Effector memory CD8-positive, alpha-beta T cell (primary cell): Measurements from ENCODE around the gene DUOX1.
A peak's percentile ranks its signal among the peaks of the same experiment; 100 is the strongest.
"Not testable (repeated sequence)": the region's sequence is repeated elsewhere in the genome, so short reads cannot be mapped to it uniquely, and the experiment has no call there.

ENCODE experiments used
- ATAC-seq: fragments of 150-1000 bp; cut with Tn5 transposase; replicated peaks from 2 replicates; pipeline ENCODE4 v1.10.0; 2021; ENCODE audit warnings: mild to moderate bottlenecking, moderate library complexity
- DNase-seq, 3 experiments: peaks; one replicate each; pipeline ENCODE4 v3.0.0; 2021
- H3K27ac Mint-ChIP-seq, 2 donors: one replicate each; pipeline ENCODE4 v1.8.0; 2022; ENCODE audit warnings: mild to moderate bottlenecking in 2 of 2, mixed read lengths in 2 of 2, moderate library complexity in 2 of 2
- H3K27me3 Mint-ChIP-seq, 2 donors: one replicate each; pipeline ENCODE4 v1.8.0; 2022; ENCODE audit warnings: mixed read lengths in 2 of 2
- H3K36me3 Mint-ChIP-seq: one replicate; pipeline ENCODE4 v1.8.0; 2022; ENCODE audit warnings: mild to moderate bottlenecking, moderate library complexity, mixed read lengths; ENCODE audit not compliant: insufficient read depth
- H3K4me1 Mint-ChIP-seq, 2 donors: one replicate each; pipeline ENCODE4 v1.8.0; 2022; ENCODE audit warnings: low read depth in 2 of 2, mixed read lengths in 2 of 2
- H3K4me3 Mint-ChIP-seq, 2 donors: one replicate each; pipeline ENCODE4 v1.8.0; 2022; ENCODE audit warnings: mild to moderate bottlenecking in 2 of 2, mixed read lengths in 2 of 2, moderate library complexity in 2 of 2
- H3K9me3 Mint-ChIP-seq, 2 donors: one replicate each; pipeline ENCODE4 v1.8.0; 2022; ENCODE audit warnings: mixed read lengths in 2 of 2

Gene DUOX1

GRCh38 chr15:45134682-45135604, 5.1 kb downstream of the DUOX1 start:
- no peak for DNase-seq
- H3K4me3 Mint-ChIP-seq, result peak overlapping the region; percentile 67 to 78
- peaks cover 7 to 8% of the 10 kb centered on the region in 2 donors for H3K4me1 Mint-ChIP-seq
- ATAC-seq, result peak; percentile 72
- H3K27ac Mint-ChIP-seq, result peak overlapping the region in 1 of 2 donors; percentile 10
- peaks cover 4% of the 10 kb centered on the region for H3K36me3 Mint-ChIP-seq
- peaks cover 61 to 67% of the 10 kb centered on the region in 2 donors for H3K27me3 Mint-ChIP-seq
- H3K9me3 Mint-ChIP-seq, result no peaks in the 10 kb centered on the region

DNA sequence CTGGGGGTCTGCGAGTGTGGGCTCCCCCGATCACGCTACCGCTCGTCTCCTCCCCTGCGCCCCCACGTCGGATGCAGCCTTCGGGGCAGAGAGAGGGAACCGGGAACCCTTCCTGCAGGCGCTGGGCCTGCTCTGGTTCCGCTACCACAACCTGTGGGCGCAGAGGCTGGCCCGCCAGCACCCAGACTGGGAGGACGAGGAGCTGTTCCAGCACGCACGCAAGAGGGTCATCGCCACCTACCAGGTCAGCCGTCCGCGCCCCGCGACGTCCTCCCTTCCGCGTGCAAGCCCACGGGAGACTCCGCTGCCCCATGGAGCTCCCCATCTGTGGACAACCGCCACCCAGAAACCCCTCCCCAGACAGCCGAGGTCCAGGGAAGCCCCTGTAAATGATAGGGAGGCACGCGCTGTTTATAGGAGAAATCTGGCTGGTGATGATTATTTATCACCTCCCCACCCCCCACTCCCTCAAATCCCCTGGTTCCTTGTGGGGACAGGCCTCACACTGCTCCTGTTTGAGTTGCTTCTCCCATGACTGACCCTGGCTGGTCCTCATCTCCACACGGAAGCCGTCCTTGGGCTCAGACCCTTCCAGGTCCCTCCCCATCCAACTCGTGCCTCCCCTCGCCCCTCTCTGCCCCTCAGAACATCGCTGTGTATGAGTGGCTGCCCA, 6.0 kb downstream of the DUOX1 start:
- not testable (repeated sequence) for DNase-seq, H3K36me3 Mint-ChIP-seq, H3K9me3 Mint-ChIP-seq, H3K27ac Mint-ChIP-seq, H3K4me1 Mint-ChIP-seq
- H3K27me3 Mint-ChIP-seq, result peaks cover 53 to 61% of the 10 kb centered on the region in 2 donors
- ATAC-seq, result peak; percentile 14
- H3K4me3 Mint-ChIP-seq, result peak overlapping the region in 1 of 2 donors; percentile 78

- H3K27me3 Mint-ChIP-seq, result peaks cover 48 to 56% of the 10 kb centered on the region in 2 donors
- peak overlapping the region in 1 of 2 donors; percentile 72 for H3K4me3 Mint-ChIP-seq
- DNase-seq (no peak), ATAC-seq (peak; percentile 35)
- H3K36me3 Mint-ChIP-seq, result peaks cover 4% of the 10 kb centered on the region
- no peak overlapping the region for H3K27ac Mint-ChIP-seq
- H3K9me3 Mint-ChIP-seq, result no peaks in the 10 kb centered on the region
- H3K4me1 Mint-ChIP-seq, result peaks cover 7 to 8% of the 10 kb centered on the region in 2 donors
Observed at GRCh38 chr15:45136378-45136764, 6.6 kb downstream of the DUOX1 start.

DNA sequence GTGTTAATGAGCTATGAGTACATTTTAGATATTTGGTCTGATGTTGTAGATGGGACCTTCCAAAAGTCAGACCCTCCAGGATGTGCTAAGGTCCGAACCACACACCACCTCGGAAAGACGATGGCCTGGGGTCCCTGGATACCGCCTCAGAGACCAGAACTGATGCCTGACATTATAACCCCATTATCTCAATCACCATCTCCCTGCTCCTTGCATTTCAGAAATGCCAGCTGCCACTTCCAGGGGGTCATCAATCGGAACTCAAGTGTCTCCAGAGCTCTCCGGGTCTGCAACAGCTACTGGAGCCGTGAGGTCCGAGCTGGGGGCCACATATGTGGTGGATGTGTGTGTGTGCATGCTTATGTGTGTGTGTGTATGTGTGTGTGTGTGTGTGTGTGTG, 7.9 kb downstream of the DUOX1 start:
- DNase-seq, result no peak
- Mint-ChIP-seq H3K36me3 (peaks cover 4% of the 10 kb centered on the region), H3K4me3 (no peak overlapping the region), H3K9me3 (no peaks in the 10 kb centered on the region), H3K27ac (no peak overlapping the region), H3K27me3 (peaks cover 36 to 43% of the 10 kb centered on the region in 2 donors), H3K4me1 (peaks cover 7 to 8% of the 10 kb centered on the region in 2 donors)
- ATAC-seq, result no peak

DNA sequence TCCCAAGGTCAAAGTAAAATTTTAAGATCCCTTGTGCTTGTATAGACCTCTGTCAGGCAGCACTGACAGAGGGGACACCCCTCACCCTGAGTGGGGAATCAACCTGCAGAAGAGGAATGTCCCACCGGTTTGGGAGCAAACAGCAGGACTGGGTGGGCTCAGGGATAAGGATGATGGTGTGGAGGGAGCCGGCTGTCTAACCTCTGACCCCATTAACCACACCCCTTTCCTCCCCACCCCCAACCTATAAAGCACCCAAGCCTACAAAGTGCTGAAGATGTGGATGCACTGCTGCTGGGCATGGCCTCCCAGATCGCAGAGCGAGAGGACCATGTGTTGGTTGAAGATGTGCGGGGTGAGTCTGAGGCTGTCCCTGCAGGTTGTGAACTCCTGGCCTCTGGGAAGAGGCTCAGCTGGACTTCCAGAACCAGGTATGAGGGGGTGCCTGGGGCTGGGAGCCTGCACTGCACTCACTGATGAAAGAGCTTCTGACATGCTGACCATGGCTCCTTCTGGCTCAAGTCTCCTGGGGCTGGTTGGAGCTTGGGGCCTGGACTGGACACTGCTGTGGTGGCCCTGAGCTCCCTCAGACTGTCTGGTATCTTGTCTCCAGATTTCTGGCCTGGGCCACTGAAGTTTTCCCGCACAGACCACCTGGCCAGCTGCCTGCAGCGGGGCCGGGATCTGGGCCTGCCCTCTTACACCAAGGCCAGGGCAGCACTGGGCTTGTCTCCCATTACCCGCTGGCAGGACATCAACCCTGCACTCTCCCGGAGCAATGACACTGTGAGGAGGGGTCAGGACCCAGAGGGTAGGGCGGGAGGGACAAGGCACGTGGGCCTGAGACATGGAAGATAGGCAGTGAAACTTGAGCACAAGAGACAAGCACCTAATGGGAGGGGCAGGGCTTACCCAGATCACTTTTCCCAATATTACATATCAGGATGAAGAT, 9.3 kb downstream of the DUOX1 start:
- no peak for DNase-seq
- Mint-ChIP-seq H3K36me3 (peaks cover 3% of the 10 kb centered on the region), H3K4me3 (no peak overlapping the region), H3K4me1 (peaks cover 7 to 8% of the 10 kb centered on the region in 2 donors), H3K27ac (no peak overlapping the region), H3K27me3 (peaks cover 22 to 29% of the 10 kb centered on the region in 2 donors), H3K9me3 (no peaks in the 10 kb centered on the region)
- no peak for ATAC-seq

DNA sequence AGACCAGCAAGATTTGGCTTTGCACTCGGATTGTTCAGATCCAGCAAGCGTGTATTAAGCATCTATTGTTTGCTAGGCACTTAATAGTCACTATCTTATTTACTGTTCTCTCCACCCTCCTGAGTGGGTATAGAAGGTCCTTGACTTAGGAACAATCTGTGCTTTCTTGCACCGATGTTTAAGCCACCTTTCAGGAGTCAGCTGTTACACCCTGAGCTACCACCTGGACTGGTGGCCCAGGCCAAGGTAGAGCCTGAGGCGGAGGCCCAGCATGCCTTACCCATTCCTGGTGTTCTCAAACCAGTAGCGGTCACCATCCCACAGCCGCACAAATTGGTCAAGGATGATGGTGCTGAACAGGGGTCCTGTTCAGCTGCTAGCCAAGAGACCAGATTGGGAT, 10.0 kb downstream of the DUOX1 start:
- Mint-ChIP-seq H3K4me1 (peaks cover 2 to 5% of the 10 kb centered on the region in 2 donors), H3K9me3 (no peaks in the 10 kb centered on the region), H3K36me3 (no peaks in the 10 kb centered on the region)

GRCh38 chr15:45140557-45141250, 10.9 kb downstream of the DUOX1 start:
- H3K36me3 Mint-ChIP-seq, result no peaks in the 10 kb centered on the region
- DNase-seq (no peak), ATAC-seq (no peak)
- H3K27ac Mint-ChIP-seq, result no peak overlapping the region
- peaks cover 11 to 20% of the 10 kb centered on the region in 2 donors for H3K27me3 Mint-ChIP-seq
- H3K9me3 Mint-ChIP-seq, result no peaks in the 10 kb centered on the region
- no peak overlapping the region for H3K4me3 Mint-ChIP-seq
- H3K4me1 Mint-ChIP-seq, result peaks cover under 1 to 4% of the 10 kb centered on the region in 2 donors

More for the DNA sequence above, 10.0 kb downstream of the DUOX1 start:
- no peak for DNase-seq
- no peak overlapping the region for H3K4me3 Mint-ChIP-seq
- no peak overlapping the region for H3K27ac Mint-ChIP-seq
- H3K27me3 Mint-ChIP-seq, result peaks cover 15 to 22% of the 10 kb centered on the region in 2 donors
- no peak for ATAC-seq

DNA sequence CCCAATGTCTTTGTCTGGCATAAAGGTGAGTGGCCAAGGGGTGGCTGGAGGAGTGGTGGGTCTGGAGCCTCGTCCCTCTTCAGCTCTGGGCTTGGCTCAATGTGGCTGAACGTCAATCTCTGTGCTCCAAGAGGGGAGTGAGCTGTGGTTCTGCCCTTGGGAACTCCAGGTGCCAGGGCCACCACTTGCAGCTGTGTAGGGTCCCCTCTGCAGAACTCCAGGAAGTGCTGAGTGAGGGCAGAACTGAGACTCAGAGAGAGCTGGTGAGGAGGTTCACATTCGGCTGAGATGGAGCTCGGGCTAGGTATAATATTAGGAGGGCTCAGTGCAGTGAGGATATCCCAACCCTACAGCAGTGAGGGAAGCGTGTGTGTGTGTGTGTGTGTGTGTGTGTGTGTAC, 11.6 kb downstream of the DUOX1 start:
- DNase-seq (no peak), ATAC-seq (no peak)
- Mint-ChIP-seq H3K4me3 (no peak overlapping the region), H3K4me1 (peaks cover 3 to 5% of the 10 kb centered on the region in 2 donors), H3K27ac (peak overlapping the region in 1 of 2 donors; percentile 52), H3K9me3 (no peaks in the 10 kb centered on the region), H3K27me3 (peaks cover 5 to 15% of the 10 kb centered on the region in 2 donors), H3K36me3 (no peaks in the 10 kb centered on the region)

GRCh38 chr15:45143056-45143455, 13.3 kb downstream of the DUOX1 start:
- DNase-seq, result no peak
- no peaks in the 10 kb centered on the region for H3K9me3 Mint-ChIP-seq
- no peak overlapping the region for H3K27ac Mint-ChIP-seq
- peaks cover 2 to 5% of the 10 kb centered on the region in 2 donors for H3K4me1 Mint-ChIP-seq
- peaks cover 0 to 5% of the 10 kb centered on the region in 2 donors for H3K27me3 Mint-ChIP-seq
- no peak for ATAC-seq
- H3K4me3 Mint-ChIP-seq, result no peak overlapping the region
- no peaks in the 10 kb centered on the region for H3K36me3 Mint-ChIP-seq

GRCh38 chr15:45143946-45144345, 14.2 kb downstream of the DUOX1 start:
- Mint-ChIP-seq H3K27ac (no peak overlapping the region), H3K4me3 (no peak overlapping the region), H3K36me3 (no peaks in the 10 kb centered on the region), H3K4me1 (peaks cover 2 to 7% of the 10 kb centered on the region in 2 donors), H3K9me3 (no peaks in the 10 kb centered on the region), H3K27me3 (no peaks in the 10 kb centered on the region)
- ATAC-seq, result no peak
- DNase-seq, result no peak

GRCh38 chr15:45144775-45145174, 15.0 kb downstream of the DUOX1 start:
- Mint-ChIP-seq H3K27me3 (no peaks in the 10 kb centered on the region), H3K27ac (no peak overlapping the region), H3K4me3 (no peak overlapping the region), H3K4me1 (peaks cover 2 to 8% of the 10 kb centered on the region in 2 donors), H3K36me3 (no peaks in the 10 kb centered on the region), H3K9me3 (no peaks in the 10 kb centered on the region)
- ATAC-seq (no peak), DNase-seq (no peak)

DNA sequence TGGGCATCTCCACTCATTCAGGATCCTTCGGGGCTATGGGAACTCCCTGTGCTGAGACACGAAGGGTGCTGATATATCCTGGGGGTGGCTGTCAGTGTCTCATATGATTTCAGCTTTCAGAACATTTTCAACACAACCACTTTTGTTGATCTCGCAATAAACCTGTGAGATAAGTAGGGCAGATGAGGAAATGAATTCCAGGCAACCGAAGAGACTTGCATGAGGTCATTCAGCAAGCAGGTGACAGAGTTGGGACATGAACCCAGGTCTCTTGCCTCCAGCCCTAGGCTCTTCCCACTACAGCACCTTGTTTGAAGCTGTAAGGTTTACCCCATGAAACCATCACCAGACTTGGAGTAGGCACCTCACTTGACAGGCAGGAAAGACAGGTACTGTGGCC, 16.6 kb downstream of the DUOX1 start:
- DNase-seq, result no peak
- H3K4me3 Mint-ChIP-seq, result no peak overlapping the region

More for the DNA sequence above, 16.6 kb downstream of the DUOX1 start:
- Mint-ChIP-seq H3K27ac (peak overlapping the region in 1 of 2 donors; percentile 79), H3K4me1 (peaks cover 2 to 8% of the 10 kb centered on the region in 2 donors), H3K9me3 (no peaks in the 10 kb centered on the region), H3K27me3 (no peaks in the 10 kb centered on the region), H3K36me3 (no peaks in the 10 kb centered on the region)
- ATAC-seq, result no peak
